GM21526 (cell line): Measurements from ENCODE around the gene CDH13.

Experiments
- ATAC-seq: cut with Tn5 transposase; IDR thresholded peaks from one replicate; pipeline ENCODE4 v1.9.1; 2021; ENCODE audit warnings: moderate library complexity; ENCODE audit not compliant: unreplicated experiment, low FRiP score

CDH13 gene

DNA sequence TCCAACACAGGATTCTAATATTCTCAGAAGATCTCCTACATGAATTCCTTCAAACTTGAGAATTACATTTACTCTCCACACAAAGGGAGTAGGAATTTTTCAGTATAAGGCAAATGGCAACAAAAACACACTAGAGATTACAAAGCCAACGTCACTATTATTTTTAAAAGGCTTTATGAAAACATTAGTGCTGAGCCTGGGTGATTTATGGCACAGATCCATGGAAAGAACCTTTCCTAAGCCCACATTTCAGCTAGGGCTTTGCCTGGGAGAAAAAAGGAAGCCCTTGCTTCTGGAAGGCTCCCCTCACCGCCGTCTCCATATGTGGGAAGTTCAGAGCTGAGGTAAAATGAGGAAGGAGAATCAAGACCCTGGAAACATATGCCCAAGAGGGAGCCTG, 681.6 kb downstream of the CDH13 start:
- no peak for ATAC-seq

GRCh38 chr16:83310816-83311215, 684.0 kb downstream of the CDH13 start:
- ATAC-seq = no peak

- no peak for ATAC-seq
These were observed 685.4 kb downstream of the CDH13 start for GRCh38 chr16:83312015-83312717.

DNA sequence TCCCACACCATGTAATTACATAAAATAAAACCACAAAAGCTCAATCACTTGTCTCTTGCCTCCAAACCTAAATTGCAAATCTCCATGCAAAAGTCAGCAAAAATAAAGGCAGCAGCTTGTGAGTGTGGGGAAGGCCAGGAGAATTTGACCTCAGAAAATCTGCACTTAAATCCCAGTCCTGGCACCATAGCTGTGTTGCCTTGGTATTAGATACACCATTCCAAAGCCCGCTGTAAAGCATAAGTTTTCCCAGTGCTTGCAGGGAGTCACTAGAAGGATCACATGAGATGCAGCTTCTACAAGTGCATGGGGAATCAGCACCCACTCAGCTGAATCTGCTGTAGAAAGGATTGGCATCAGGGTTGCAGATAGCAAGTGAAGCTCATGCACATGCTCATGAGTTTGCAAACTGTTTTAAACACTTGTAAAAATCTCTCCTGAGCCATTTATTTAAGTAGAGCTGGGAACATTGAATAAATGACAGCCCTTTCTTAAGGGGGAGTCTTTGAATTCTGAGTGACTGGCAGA, 686.0 kb downstream of the CDH13 start:
- ATAC-seq = no peak

DNA sequence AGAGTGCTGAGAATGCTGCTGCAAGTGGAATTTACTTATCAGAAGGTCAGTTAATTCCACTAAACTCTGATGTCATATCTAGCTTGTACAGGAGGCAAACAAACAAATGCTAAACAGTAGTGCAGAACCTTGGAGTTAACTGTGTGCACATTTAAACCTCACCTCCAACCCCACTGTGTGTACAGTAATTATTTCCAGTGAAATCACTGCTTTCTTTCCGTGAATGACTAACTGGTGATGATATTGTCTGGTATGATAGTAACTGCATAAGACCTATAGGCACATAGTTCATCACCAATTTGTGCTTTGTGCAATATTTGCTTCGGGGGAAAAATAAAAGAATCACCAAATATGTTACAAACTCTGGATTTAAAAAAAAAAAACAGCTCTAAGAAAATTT, 688.5 kb downstream of the CDH13 start:
- ATAC-seq = no peak

- no peak for ATAC-seq
These were observed 689.7 kb downstream of the CDH13 start for GRCh38 chr16:83316458-83316857.

- no peak for ATAC-seq
These were observed 691.6 kb downstream of the CDH13 start for GRCh38 chr16:83318390-83318789.

DNA sequence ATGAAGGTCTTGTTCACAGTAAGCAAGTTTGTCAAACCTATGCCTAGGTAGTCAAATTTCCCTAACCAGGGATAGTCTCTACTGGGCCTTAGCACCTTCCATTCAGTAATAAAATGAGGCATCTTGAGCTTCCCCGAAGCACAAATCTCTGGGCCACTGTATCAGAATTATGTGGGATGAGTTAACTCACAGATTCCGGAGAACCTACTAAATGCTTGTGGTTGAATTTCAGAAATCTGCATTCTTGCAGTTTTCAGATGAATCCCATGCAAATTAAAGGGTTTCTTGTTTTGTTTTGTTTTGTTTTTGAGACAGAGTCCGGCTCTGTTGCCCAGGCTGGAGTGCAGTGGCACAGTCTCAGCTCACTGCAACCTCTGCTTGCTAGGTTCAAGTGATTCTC, 702.2 kb downstream of the CDH13 start:
- no peak for ATAC-seq

DNA sequence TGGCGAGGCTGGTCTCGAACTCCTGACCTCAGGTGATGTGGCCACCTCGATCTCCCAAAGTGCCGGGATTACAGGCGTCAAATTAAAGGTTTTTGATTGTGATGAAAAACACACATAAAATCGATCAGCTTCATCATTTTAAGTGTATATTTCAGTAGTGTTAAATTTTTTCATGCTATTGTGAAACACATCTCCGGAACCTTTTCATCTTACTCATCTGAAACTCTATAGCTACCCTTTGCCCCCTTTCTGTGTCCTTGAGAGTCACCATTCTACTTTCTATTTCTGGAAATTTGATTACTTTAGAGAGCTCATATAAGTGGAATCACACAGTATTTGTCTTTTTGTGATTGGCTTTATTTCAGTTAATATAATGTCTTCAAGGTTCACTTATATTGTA, 702.7 kb downstream of the CDH13 start:
- ATAC-seq = no peak

DNA sequence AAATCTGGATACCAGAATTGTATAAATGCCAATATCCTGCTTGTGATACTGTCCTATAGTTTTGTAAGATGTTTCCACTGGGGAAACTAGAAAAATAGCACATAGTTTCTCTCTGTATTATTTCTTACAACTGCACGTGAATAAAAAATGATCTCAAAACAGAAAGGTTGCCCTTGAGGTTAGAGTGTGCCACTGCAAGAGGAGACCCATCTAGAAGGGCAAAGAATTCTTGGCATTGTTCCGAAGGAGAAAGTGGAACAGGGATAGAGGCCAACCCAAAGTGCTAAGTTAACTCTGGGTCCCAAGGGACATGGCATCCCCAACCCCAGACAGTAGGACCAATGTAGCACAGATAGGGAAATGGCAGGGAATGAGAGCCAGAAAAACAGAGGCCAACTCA, 703.5 kb downstream of the CDH13 start:
- no peak for ATAC-seq

- no peak for ATAC-seq
These were observed 708.3 kb downstream of the CDH13 start for GRCh38 chr16:83335076-83335475.

GRCh38 chr16:83336603-83337002, 709.8 kb downstream of the CDH13 start:
- no peak for ATAC-seq

DNA sequence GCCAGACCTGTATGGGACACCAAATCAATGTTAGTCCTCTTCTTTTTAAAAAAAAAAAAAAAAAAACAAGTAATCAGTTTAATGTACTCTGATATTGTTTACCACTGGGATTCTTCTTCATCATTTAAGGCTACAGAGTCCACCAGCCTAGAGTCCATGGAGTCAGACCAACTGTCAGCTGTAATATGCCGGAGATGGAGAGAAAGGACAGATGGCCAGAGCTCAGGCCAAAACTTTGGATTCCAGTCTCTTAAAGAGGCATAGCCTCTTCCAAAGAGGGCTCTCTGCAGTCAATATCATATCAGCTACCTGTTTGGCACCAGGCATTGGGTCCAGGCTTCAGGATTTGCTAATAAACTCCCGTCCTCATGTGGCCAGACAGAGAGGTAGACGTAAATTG, 711.4 kb downstream of the CDH13 start:
- no peak for ATAC-seq

GRCh38 chr16:83338941-83339340, 712.2 kb downstream of the CDH13 start:
- ATAC-seq = no peak

GRCh38 chr16:83343935-83344366, 717.2 kb downstream of the CDH13 start:
- no peak for ATAC-seq

GRCh38 chr16:83345846-83346640, 719.3 kb downstream of the CDH13 start:
- ATAC-seq = no peak

DNA sequence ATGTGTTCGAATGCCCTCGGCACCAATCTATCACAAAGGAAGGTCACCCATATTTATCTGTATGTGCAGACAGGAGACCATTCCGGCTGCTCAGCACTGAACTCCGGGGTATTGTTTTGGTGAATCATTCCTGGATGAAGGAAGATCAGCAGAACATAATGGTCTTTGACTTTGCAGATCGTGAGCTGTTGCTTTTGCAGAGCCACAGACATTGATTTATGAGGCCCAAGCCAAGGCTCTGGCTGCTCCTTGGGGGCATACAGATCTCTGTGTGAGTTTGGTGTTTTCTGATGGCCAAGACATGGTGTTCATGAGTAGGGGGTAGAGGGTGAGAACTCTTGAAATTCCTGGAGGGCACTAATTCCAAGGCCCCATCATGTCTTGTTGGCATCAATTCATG, 722.2 kb downstream of the CDH13 start:
- no peak for ATAC-seq

DNA sequence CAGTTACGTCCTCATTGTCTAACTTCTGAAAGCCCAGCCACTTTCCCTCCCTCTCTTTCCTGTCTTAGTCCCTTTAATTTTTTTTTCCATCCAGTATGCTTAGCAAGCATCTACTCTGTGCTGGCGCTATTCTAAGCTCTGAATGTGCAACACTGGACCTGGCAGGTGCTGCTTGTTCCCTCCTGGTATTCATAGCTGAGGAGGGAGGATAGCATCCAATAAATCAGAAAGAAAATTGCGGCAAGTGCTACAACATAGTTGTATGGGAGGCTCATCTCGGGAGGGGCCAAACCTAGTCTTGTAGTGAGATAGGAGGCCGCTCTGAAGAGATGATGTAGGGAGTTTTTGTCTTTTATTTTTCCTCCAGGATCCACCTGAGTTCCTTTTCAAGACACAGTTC, 723.7 kb downstream of the CDH13 start:
- no peak for ATAC-seq

DNA sequence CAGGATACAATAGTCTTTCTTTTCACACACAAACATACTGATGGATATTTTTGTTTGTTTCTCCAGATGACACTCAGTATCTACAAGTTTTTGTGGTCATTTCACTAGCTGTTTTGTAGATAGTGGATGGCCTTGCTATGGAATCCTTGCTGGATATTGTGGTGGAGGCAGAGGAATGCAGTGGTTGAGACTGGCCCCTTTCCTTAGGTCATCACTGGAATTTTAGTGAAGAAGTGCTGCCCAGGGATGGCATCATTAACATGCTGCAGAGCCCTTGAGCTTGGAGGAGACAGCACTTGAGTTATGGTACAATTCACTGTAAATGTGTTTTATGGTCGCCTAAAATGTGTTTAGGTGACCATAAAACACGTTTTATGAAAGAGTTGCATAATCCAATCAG, 725.1 kb downstream of the CDH13 start:
- no peak for ATAC-seq

- ATAC-seq = no peak
These were observed 726.5 kb downstream of the CDH13 start for GRCh38 chr16:83353241-83353640.

GRCh38 chr16:83354015-83354414, 727.2 kb downstream of the CDH13 start:
- no peak for ATAC-seq
